ENCODE measurements around the gene GSTT2.
"Not testable (repeated sequence)": the region's sequence is repeated elsewhere in the genome, so short reads cannot be mapped to it uniquely, and the experiment has no call there.

The GSTT2 gene

DNA sequence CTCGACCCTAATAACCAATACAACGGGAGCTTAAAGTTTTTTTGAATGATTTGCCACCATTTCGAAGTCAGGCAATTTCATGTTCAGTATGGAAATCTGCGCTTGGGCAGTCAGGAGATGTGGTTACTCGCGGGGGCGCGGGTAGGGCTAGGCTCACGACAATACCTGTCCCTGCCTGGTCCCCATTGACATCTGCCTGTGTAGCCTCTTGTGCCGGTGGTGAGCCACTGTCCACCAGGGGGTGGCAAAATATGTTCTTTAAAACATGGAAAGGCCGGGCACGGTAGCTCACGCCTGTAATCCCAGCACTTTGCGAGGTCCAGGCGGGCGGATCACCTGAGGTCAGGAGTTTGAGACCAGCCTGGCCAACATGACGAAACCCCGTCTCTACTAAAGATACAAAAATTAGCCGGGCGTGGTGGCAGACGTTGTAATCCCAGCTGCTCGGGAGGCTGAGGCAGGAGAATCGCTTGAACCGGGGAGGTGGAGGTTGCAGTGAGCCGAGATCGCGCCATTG, 5.0 kb upstream of the GSTT2 start:
- DNase-seq: not testable (repeated sequence)

DNA sequence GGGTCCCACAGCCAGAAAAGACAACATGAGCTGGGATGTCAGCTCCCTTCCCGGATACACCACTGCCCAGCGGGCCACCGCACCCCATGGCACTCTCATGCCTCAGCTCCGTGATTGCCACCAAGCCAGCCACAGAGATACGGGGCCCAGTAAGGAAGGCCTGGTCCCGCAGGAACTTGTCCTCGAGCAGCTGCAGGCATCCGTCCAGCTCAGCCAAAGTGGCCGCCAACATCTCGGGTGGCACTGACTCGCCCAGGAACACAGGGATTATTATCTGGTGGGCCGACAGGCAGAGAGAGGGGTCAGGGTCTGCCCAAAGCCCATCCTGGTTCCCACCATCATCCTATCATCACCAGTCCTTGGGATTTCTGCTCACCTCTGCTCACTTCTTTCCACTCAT, 2.6 kb upstream of the GSTT2 start:
- not testable (repeated sequence) for DNase-seq

DNA sequence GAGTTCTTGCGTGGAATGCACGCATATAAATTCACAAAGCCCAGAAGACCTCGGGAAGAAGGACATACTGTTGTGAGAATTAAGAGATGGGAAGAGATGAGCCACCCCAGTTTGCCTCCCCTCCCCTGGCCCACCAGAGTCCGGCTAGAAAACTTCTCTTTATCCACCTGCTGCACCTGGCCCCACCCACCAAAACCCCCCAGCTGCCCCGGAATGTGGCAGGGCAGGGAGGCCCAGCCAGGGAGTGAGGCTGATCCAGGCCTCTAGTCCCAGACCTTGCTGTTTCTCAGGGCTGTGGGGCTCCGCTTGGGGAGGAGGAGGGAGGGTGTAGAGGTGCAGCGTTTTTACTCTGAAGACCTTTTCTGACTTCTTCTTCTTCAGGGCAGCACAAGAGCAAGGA, 633 bp downstream of the GSTT2 start:
- not testable (repeated sequence) for DNase-seq

DNA sequence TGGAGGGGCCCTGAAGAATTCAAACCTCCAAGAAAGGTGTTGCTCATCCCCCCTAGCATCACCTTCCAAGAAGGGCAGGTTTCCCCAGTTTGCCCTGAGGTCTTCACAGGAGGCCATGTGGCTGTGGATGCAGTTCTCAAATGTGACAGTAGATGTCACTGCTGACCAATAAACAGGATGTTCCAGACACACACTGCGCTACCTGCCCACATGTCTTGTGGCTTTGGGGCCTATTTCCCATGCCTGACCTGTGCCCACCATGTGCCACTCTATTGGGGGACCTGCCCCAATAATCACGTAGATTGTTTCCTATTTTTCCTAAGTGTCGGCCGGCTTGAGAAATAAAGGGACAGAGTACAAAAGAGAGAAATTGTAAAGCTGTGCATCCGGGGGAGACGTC, 4.5 kb downstream of the GSTT2 start:
- DNase-seq: no peak

DNA sequence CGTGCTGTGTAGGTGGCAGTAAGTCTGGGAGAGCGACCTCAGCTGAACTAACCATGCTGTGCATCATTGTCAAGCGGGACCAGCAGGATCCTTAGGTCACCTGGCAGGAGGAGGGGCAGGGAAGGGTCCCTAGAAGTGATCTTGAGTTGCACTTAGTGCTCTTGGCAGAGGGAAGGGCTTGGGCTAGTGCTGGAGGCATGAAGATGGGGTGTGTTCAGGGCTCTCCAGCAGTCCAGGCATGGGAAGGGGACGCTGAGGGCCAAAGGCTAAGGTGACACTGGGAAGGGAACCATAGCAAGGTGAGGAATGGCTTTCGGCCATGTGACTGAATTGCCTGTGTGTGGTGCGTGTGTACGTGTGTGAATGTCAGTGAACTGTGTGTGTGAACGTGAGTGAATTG, 6.2 kb downstream of the GSTT2 start:
- not testable (repeated sequence) for DNase-seq

DNA sequence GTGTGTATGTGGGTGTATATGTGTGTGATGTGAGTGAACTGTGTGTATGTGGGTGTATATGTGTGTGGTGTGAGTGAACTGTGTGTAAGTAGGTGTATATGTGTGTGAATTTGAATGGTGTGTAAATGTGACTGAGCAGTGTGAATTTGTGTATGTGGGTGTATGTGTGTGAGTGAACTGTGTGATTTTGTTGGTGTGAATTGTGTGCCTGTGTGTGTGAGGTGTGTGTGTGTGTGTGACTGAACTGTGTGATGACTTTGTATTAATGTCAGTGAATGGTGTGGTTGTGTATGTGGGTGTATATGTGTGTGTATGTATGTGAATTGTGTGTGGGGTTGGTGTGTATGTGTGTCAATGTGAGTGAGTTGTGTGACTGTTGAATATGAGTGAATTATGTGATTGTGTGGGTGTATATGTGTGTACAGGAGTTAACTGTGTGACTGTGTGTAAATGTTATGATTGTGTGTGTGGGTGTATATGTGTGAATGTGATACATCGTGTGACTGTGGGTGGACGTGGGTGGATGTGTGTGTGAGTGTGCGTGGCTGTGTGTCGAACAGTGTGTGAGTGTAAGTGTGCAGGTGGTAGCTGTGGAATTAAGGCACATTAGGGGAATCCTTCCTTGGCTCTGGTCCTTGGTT, 6.7 kb downstream of the GSTT2 start:
- DNase-seq: not testable (repeated sequence)

DNA sequence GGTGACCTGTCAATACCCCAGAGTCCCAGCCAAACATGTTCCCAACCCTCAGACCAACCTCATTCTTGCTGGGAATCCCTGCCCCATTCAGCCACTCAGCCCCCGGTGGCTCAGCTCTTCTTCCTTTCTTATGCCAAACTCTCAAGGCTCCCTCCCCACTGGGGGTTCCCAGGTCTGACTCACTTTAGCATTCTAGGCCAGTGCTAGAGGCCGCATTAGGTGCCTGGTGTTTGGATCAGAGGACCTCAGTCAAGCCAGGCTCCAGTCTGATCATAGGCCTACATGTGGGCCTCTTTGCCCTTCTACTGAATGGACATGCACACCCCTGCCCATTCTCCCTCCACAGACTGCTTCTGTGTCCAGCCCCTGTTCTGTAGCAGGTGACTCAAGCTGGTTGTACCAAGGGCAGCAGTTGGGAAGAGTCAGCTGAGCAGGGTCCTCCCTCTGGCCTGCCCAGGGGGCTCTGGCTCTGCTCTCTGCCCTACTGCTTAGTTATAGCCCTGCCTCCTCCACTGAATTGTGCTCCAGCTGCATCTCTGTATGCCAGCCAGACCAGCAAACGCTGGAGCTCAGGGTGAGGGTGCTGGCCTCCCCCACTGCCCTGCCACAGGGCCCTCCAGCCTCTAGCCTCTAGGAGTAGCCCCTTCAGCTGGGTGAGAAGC, 9.8 kb downstream of the GSTT2 start:
- not testable (repeated sequence) for DNase-seq

DNA sequence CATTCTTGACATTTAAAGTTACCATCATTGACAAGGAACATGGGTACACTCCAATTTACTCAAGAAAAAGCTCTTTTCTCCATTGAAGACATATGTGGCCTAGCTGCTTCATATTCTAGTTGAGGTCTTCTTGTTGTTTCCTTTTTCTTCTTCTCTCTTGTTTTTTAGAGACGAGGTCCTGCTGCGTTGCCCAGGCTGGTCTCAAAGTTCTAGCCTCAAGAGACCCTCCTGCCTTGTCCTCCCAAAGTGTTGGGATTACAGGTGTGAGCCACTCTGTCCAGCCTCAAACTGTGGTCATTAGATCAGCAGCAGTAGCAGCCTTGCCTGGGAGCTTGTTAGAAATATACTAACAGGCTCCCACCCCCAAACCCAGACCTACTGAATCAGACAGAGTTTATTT, 13.1 kb downstream of the GSTT2 start:
- DNase-seq: not testable (repeated sequence)

DNA sequence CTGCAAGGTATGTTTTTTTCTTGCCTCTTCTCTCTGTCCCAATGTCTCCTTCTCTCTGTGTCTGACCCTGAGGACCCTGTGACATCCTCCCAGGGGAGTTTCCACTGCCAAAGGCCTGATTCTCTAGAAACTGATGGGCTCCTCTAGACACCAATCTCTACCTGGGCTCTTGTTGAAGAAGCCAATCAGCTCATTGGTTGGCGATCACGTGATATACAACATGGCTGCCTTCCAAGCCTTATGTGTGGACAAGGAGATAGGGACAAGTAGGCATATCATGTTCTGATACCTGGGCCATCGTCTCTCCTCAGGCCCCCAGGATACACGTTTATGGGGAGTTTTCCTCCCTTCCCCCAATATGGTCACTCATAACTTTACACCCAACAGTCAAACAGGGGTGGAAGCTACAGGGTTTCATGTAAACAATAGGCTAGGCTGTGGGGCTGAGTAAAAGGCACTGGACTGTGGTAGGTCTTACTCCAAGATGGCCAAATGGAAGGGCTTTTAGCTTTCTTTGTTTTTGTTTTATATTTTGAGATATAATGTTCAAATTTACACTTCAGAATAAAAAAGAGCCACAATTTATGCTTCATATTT, 13.7 kb downstream of the GSTT2 start:
- DNase-seq: not testable (repeated sequence)

DNA sequence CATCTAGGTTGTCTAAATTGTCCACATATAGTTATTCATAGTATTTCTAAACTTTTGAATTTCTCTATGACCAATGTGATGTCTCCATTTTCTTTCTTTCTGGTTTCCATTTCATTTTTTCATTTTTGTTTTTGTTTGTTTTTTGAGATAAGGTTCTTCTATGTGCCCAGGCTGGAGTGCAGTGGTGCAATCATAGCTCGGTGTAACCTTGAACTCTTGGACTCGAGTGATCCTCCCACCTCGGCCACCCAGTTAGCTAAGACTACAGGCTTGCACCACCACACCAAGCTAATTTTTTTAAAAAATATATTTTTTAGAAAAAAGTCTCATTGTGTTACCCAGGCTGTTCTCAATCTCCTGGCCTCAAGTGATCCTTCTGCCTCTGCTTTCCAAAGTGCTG, 17.2 kb downstream of the GSTT2 start:
- DNase-seq: no peak

DNA sequence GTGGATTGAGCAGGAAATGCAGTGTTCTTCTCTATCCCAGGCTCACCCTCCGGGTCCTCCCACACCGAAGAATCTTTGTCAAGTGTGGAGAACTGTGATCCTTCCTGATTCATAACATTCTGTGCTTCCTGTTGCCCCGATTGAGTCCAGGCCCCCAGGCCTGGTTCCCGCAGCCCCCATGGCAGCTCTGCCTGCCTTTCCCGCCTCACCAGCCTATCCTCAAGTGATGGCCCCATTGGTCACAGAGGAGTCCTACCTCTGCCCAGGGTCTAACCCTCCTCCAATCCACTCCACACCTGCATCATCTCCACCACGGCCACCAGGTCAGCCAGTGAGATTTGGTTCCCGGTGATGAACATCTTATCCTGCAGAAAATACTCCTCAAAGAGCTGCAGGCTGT, 19.8 kb downstream of the GSTT2 start:
- not testable (repeated sequence) for DNase-seq

DNA sequence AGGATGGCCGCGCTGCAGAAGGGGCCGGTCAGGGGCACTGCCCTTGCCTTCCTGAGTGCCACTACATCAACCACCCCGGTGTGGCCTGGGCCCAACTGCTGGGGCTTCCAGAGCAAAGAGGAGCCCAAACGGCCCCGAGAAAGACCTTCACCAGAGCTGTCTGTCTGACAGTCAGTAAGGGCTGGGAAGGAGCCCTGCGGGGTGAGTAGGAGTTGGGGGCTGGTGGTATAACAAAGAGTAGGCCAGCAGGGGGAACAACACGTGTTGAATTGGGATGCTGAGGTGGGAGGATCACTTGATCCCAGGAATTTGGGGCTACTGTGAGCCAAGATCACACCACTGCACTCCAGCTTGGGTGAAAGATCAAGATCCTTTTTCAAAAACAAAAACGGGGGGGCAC, 21.4 kb downstream of the GSTT2 start:
- no peak for DNase-seq

DNA sequence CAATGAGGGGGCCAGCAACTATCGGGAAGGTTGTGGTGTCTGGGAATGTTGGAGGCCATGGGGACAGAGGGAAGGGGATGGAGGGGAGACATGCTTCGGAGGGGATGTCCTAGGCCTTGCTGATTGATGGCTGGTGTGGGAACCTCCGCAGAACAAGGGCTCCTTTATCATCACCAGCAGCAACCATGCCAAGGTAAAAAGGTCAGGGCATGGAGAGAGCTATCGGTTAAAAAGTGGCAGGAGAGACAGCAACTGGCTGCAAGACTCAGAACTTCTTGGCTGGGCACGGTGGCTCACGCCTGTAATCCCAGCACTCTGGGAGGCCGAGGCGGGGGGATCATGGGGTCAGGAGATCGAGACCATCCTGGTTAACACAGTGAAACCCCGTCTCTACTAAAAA, 22.3 kb downstream of the GSTT2 start:
- DNase-seq: no peak

DNA sequence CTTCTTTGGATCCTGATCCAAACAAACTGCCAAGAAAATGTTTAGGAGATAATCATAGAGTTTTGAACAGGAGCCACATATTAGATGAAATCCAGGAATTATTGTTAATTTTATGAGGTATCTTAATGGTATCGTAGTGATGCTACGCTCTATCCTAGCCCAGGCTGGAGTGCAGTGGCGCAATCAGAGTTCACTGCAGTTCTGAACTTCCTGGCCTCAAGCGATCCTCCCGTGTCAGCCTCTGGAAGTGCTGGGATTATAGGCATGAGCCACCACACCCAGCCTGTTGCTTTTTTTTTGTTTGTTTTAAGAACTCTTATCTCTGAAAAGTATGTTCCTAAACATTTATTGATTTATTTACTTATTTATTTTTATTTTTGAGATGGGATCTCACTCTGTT, 22.9 kb downstream of the GSTT2 start:
- no peak for DNase-seq

DNA sequence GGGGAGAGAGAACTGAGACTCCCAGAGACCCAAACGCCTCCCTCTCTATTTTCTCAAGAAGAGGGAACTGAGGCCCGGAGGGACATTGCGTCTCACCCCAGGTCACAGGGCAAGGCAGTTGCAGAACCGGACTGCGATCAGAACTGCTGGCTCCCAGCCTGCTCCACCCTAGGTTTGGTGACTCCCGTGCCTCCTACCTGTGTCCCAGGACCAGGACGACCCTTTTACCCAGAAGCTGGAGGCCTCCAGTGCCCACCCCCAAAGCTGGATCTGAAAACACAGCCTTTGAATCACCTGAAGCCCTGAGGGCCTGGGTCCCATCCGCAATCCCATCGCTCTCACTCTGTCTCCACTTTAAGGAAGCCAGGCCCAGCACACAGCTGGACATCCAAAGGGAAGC, 24.0 kb downstream of the GSTT2 start:
- DNase-seq: no peak

DNA sequence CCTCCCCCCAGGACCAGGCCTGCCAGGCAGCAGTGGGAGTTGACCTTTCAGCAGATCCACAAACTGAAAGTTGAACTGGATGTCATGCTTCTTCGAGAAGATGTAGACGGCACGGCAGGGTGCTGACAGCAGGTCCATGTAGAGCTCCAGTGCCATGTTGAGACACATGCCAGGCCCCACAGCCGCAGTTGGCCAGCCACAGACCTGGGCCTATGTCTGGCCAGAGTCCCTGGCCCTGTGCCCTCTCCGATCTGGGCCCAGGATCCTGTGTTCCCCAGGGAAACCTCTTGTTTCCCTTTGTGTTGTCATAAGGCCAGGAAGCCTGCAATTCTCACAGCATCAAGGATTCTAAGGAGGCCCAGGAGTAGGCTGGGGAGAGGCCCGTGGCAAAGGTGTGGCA, 25.3 kb downstream of the GSTT2 start, which contains the start of gene GSTT4:
TSS of gene GSTT4 (minus strand) at position 253 of the 400 bp plus-strand sequence. CDS start at position 156, 97 bp downstream.
- no peak for DNase-seq

DNA sequence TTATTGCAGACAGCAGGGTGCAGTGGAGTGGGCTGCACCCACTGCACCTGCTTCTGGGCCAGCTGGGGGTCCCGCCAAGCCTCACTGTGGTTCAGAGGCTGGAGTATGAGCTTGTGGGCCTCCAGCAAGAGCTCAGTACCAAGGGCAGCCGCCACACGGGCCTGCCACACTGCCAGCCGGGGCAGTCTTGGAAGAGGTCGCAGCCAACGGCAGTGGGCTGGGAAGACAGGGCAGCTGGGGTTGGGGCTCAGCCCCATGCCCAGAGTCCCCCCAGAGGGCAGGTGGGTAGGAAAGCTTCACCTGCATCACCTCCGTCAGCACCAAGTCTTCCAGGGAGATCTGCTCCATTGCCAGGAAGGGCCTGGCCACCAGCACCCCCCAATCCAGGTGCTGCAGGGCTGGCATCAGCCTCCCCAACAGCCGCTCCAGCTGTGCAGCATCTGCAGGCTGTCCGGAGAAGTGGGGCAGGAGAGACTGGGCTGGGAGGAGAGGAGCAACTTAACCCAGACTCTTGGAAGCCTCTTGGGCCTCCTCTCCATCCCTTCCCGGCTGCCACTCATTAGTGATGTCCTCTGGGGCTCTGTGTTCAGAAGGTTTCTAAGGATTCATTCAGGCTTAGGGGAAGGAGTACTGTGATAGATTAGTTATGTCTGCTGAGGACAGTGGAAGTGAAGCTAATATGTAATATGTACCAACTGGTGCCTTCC, 26.4 kb downstream of the GSTT2 start:
- no peak for DNase-seq

DNA sequence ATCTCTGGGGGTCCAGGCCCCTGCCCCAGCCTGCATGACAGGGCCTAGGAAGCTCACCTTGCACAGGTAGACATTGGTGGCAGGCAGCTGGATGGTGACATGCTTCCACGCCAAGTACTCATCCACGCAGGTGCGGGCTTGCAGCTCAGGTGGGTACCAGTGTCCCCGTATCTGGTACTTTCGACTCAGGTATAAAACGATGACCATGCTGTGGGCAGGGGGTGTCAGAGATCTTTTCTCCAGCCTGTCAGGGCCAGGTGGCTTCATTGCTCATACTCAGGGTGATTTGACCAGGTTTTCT, 26.9 kb downstream of the GSTT2 start:
- DNase-seq: no peak

DNA sequence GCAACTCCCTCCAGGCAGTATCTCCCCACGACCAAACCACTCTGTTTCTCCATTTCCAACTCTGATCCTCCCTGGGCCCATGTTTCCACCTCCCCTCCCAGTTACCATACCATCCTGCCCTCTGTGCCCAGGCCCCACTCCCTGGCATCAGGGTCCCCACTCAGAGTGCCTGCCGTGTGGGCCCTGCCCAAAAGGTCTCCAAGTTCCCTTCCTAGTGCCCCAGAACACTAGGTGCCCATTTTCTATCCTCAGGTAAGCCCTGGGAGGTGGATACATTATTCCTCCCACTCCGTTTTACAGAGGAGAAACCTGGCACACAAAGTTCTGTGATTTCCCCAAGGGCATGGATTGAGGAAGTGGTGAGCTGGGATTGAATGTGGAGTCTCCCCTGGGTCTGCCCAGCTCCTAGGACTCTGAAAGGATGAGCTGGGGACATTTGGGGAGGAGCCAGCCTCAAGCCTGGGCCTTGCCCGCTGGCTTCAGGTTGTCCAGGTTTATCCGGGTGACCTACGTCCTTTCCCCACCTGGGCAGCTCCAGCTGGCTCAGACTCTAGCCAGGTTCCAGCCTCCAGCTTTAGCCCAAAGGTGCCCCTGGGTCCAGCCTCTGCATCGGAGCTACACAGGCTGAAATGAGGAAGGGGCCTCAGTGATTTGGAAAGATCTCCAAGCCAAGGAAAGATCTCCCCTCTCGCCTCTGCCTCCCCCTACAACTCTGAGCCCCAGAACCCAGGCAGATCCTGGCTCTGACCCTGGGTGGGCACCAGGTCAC, 27.5 kb downstream of the GSTT2 start:
- DNase-seq: no peak

DNA sequence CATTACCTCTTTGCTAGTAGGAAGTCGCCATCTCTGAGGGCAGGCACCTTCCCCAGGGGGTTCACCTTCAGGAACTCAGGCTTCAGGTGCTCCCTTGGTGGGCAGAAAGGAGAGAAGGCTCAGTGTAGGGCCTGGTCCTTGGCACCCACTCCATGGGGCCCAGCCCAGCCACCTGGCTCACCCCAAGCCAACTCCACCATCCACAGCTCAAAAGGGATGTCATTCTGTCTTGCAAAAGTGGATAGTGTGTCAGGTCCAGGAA, 28.0 kb downstream of the GSTT2 start:
- DNase-seq: no peak

DNA sequence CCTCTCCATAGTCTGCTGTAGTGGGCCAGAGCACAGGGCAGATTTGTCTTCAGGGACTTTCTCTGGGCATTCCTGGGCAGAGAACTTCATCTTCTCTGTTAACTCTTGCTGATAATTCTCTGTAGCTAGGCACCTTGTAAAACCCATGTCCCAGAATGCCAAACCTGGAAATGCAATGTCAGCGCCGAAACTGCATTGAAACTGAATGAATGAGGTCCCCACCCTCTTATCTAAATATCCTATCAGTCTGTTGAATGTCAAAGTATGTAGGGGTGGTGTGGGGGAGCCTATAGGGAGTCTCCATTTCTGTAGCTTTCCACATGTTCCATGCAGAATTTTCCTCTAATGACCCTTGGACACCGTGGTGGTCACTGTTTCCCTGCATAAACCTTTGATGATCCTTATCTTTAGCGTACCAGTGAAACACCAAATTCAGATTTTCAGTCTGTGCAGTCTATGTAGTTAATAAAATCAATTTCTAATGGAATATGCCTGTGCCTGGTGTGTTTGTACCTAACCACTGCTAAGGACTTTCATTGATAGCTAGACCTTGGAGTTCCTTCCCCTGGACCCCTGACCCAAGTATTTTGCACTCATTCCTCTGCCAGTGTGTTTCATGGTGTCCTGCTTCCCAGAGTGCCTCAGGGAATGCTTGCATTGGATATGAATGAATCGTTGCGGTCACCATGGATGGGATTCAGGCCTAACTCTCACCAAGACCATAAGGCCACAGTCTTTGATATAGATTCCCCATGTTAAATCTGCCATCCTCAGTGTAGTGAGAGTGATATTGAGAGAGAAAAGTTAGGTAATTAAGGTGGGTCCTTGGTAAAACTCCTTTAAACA, 28.7 kb downstream of the GSTT2 start:
- no peak for DNase-seq
